Measurements from ENCODE around the gene GNRH2. TPM values are rescaled to one million over a fixed set of nuclear protein-coding genes. Genes with fewer than 3 reads are reported as not detected.
A peak's percentile ranks its signal among the peaks of the same experiment; 100 is the strongest.

Gene GNRH2
- total and polyA plus RNA-seq, 8 donors = not detected

DNA sequence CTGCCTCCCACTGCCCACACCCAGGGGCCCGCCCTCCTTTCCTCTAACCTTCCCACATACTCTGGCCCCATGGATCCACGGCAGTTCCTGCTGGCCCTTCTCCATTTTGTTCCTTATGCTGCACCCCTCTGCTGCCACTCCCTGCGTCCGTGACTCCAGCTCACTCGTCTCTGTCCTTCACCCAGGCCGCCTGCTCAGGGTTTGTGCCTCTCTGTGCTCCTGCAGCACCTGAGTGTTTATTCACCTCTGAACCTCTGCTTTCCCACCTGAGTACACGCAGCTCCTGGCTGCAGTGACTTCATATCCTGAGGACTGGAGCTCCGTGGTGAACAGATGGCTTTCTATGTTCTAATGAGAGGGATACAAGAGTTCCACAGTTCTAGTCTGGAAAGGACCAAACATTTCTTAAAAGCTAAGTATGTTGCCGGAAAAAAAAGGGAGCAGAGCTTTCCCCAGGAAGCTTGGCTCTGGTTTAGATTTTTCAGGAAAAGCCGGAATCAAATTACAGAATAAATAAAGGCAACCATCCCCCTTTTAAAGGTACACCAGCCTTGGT is 1.5 kb upstream of the GNRH2 start:
- TF ChIP-seq, protein P1, sequence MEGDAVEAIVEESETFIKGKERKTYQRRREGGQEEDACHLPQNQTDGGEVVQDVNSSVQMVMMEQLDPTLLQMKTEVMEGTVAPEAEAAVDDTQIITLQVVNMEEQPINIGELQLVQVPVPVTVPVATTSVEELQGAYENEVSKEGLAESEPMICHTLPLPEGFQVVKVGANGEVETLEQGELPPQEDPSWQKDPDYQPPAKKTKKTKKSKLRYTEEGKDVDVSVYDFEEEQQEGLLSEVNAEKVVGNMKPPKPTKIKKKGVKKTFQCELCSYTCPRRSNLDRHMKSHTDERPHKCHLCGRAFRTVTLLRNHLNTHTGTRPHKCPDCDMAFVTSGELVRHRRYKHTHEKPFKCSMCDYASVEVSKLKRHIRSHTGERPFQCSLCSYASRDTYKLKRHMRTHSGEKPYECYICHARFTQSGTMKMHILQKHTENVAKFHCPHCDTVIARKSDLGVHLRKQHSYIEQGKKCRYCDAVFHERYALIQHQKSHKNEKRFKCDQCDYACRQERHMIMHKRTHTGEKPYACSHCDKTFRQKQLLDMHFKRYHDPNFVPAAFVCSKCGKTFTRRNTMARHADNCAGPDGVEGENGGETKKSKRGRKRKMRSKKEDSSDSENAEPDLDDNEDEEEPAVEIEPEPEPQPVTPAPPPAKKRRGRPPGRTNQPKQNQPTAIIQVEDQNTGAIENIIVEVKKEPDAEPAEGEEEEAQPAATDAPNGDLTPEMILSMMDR (IDR thresholded peaks at IDR 0.05) = no peak
- WGBS, 2 donors = 17 to 21% methylated on average over 10 of the region's 10 CpGs
- peak overlapping the region in 3 of 4 donors; percentile 11 to 32 (median 26) for H3K4me3 ChIP-seq
- FAIRE-seq (no peak), ATAC-seq (peak in 2 of 4 donors; percentile 8 to 10), DNase-seq (peak in 1 of 6 donors; percentile 34)
- H3K4me1 ChIP-seq = peaks cover 0 to 13% (median 0%) of the 10 kb centered on the region in 3 donors
- peaks cover 0 to 24% (median 3%) of the 10 kb centered on the region in 3 donors for H3K36me3 ChIP-seq
- H3K27ac ChIP-seq = peak overlapping the region in 3 of 4 donors; percentile 31 to 70 (median 69)
- intact Hi-C loops (cut with DNase I) = no loop called here
- no peaks in the 10 kb centered on the region for H3K9me3 ChIP-seq
- H3K27me3 ChIP-seq = no peaks in the 10 kb centered on the region

DNA sequence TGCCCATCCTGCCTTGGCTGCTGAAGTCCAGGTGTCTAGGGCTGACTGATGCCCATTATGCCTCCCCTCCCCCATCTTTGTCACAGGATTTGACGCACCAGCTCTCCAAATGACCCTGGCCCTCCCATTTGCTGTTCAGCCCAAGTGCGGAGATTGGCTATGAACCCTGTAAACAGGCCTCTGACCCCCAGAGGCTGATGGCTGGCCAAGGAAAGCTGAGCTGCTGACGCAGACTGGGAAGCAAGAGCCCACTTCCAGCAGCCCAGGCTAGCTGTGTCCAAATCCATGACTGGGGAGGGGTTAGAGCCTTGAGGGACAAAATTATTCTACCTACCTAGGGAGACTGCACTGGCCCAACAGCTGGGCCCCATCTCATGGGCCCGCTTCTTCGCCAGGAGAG is 797 bp upstream of the GNRH2 start:
- Histone ChIP-seq H3K4me3 (no peak overlapping the region), H3K27ac (peak overlapping the region in 2 of 4 donors; percentile 69 to 70), H3K4me1 (peaks cover 0 to 20% (median 6%) of the 10 kb centered on the region in 3 donors), H3K9me3 (no peaks in the 10 kb centered on the region), H3K27me3 (no peaks in the 10 kb centered on the region), H3K36me3 (peaks cover 0 to 18% (median 1%) of the 10 kb centered on the region in 3 donors)
- intact Hi-C loops (cut with DNase I) = no loop called here
- DNase-seq (peak in 1 of 6 donors; percentile 29), ATAC-seq (no peak), FAIRE-seq (no peak)
- TF ChIP-seq, protein P1 (IDR thresholded peaks at IDR 0.05) = no peak
- WGBS, 2 donors = 85 to 87% methylated on average over 5 of the region's 5 CpGs

- no peak for FAIRE-seq
These were observed 1.0 kb downstream of the GNRH2 start for GRCh38 chr20:3044336-3044965.

DNA sequence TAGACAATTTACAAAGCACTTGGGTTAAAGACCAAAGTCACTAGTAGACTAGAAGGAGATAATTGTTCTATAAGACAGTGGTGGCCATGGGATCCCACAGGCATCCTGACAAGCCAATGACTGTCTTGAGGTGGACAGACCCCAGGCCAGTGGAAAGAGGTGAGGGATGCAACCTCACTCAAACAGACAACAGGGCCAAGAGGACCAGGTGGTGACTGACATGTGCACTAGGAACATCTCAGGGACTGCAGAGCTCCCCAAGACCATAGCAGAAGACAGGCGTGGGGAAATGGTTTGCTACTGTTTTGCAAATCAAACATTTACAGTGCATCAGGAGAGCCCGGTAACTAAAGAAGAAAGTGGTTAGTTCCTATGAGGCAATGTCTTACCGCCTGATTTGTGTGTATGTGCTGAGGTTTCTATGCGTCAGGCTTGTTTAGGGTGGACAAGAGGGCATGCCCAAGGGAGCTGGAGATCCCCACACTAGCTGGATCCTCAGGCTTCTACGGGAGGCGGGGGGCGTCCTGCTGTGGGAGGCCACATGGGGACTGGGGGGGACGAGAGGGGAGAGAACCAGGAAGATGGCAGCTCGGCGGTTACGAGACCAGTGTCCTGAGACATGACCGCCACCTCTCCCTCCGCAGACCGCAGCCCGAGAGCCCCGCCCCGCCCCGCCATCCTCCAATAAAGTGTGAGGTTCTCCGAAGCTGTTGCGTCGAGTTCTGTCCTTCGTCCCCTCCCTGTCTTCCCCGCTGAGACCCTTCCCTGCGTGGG is 1.8 kb downstream of the GNRH2 start:
- FAIRE-seq (no peak), ATAC-seq (peak; percentile 65 to 79 (median 70)), DNase-seq (peak in 4 of 6 donors; percentile 72 to 89 (median 80))
- WGBS, 2 donors = 2 to 3% methylated on average over 23 to 24 of the region's 24 CpGs
- Histone ChIP-seq H3K9me3 (no peaks in the 10 kb centered on the region), H3K27me3 (no peaks in the 10 kb centered on the region), H3K4me1 (peaks cover 0 to 21% (median 6%) of the 10 kb centered on the region in 3 donors), H3K36me3 (peaks cover 0 to 14% (median 11%) of the 10 kb centered on the region in 3 donors), H3K27ac (peak overlapping the region; percentile 45 to 85 (median 78)), H3K4me3 (peak overlapping the region; percentile 87 to 96 (median 94))
- TF ChIP-seq, protein P1 (IDR thresholded peaks at IDR 0.05) = no peak
- intact Hi-C loops (cut with DNase I) = no loop called here

More at GRCh38 chr20:3044336-3044965, 1.0 kb downstream of the GNRH2 start:
- intact Hi-C loops (cut with DNase I) = no loop called here
- Histone ChIP-seq H3K9me3 (no peaks in the 10 kb centered on the region), H3K36me3 (peaks cover 0 to 21% (median 11%) of the 10 kb centered on the region in 3 donors), H3K4me1 (peaks cover 0 to 21% (median 6%) of the 10 kb centered on the region in 3 donors), H3K27me3 (no peaks in the 10 kb centered on the region), H3K27ac (no peak overlapping the region), H3K4me3 (no peak overlapping the region)
- WGBS, 2 donors = 88 to 91% methylated on average over 8 of the region's 8 CpGs
- peak in 2 of 6 donors; percentile 41 to 72 for DNase-seq
- TF ChIP-seq, protein P1 (IDR thresholded peaks at IDR 0.05) = no peak
- no peak for ATAC-seq

All from pancreas (tissue), 10 donors.